SK-N-DZ (cell line): ENCODE results near the gene CILP2.

Experiments used
- DNase-seq: peaks from one replicate; pipeline ENCODE4 v3.0.0-alpha.2; 2015; ENCODE audit warnings: low spot score

CILP2 gene

DNA sequence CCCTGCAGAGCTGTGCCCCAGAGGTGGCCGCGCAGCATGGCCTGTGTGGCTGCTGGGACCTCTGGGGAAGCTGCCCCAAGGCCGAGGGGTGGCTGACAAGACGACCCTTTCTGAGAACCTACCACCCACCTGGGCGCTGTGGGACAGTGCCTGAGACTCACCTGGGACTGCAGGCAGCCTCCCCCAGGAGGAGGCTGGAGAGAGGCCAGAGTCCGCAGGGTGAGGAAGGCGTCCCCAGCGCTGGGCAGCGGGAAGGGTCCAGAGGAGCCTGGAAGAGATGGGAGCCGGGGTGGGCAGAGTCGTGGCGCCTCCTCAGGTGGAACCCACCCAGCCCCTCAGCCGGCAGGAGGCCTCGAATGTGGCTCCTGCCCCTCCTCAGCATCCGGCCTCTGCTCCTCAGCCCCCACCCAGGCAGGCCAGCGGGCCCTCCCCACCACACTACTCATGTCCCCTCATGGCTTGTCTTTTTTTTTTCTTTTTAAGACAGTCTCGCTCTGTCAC, 25.3 kb downstream of the CILP2 start:
- no peak for DNase-seq

DNA sequence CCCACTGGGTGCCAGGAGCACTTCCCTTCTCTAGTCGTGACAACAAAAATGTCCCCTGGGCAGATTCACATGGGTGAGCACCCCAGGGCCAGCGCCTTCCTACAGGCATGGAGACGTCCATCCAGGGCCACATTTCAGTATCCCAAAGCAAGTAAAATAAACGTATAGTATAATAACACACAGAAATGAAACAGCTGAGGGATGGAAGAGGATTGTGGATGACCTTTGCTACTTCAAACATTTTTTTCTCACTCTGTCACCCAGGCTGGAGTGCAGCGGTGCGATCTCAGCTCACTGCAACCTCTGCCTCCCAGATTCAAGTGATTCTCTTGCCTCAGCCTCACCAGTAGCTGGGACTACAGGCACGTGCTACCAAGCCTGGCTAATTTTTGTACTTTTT, 28.2 kb downstream of the CILP2 start:
- DNase-seq: no peak

DNA sequence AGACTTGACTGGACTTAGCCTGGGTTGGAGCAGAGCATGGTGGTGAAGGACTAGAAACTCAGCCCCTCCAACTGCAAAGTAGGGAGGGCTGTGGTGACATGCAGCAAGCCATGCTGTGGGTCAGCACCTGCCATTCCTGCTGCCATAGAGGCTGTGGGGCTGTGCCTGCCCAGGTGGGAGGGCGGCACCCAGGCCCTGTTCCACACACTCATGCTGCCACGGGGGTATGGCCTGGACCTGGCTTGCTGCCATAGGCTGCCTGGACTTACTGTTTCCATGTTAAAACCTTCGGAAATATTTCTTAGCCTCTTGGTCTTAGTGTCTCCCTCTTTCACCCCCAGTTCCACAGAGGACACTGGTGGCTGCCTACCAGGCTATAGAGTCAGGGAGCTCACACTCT, 29.3 kb downstream of the CILP2 start:
- DNase-seq: no peak

DNA sequence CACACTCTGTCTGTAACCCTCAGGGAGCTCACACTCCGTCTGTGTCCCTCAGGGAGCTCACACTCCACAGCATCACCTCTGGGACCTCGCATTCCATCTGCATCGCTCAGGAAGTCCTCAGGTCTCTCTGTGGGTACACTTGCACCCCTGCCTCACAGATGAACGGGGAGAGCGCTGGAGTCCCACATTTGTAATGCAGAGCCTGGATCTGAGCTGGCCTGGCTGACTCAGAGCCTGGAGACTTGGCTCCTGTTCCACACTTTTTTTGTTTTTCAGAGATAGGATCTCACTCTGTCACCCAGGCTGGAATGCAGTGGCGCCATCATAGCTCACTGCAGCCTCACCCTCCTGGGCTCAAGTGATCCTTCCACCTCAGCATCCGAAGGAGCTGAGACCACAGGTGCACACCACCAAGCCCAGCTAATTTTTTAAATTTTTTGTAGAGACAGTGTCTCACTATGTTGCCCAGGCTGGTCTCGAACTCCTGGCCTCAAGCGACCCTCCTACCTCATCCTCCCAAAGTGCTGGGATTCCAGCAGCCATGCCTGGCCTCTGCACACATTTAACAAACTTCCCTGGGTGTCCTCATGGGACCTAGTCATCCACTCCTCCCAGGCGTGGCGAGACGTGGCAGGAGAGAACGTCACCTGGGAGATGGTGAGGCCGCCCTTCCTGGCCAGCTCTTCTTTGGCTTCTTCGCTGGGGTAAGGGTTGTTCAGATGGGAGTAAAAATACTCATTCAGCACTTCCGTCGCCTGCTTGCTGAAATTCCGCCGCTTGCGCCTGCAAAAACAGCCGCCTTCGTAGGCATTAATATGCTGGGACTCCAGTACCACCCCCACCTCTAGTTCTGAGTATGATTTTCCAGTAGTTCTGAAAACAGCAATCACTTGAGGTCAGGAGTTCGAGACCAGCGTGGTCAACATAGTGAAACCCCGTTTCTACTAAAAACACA, 31.0 kb downstream of the CILP2 start:
- no peak for DNase-seq

DNA sequence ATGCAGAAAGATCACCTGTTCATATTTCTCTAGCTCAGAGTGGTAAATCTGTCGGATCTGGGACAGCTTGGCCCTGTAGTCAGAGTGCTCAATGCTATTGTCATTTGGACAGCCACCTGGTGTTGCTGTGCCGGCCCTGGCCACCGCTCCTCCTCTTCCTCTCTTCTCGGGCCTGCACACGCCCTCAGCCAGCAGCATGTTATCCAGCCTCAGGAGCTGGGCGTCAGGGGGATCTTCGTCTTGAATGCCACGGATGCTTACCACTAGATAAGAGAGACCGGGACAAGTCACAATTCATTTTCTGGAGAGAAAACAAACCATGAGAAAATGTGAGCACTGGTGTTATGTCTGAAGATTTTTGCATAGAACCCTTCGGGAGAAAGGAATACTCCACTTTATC, 32.5 kb downstream of the CILP2 start:
- no peak for DNase-seq

DNA sequence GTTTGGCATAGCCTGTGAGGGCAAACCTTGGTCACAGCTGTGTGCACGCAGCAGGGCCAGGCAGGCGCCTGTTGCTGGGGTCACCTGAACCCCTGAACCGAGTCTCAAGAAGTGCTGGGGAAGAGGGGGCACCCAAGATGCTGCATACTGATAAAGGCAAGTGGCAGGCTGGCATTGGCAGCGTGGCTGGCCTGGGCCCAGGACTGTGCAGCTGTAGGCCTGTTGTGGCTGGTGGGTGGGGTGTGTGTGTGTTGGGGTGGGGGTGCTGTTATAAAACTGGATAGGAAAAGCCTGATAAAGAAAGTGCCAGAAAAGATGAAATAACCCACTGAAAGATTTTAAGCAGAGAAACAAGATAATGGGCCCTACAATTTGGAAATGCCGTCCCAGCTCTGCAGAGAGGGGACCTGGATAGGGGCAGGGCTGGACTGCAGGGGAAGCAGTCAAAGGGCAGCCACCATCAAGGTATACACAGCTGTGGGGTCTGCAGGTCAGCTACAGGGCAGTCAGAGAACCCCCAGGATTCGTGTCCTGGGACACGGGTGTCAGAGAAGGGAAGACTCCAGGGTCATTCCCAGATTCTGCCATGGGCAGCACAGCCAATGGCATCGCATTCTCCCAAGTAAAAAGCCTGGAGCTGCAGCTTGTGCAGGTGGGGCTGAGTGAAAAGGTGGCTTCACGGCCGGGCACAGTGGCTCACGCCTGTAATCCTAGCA, 33.2 kb downstream of the CILP2 start:
- DNase-seq: no peak

DNA sequence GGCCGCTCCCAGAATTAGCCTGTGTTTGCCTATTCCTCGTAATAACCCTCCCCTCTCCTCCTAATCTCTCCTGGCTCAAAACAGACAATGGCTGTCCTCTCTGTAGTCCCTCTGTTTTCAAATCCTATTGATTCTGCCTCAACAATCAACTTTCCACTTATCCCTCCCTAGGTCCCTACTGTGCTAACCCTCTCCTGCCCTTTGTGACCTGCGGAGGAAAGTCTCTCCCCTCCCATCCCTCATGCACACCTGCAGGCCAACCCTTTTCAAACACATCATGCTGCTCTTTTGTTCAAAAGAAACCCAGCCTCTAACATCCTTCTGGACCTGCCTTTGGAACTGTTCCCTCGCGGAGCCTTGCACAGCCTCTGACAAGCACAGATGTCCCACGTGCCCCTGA, 37.3 kb downstream of the CILP2 start:
- DNase-seq: no peak

DNA sequence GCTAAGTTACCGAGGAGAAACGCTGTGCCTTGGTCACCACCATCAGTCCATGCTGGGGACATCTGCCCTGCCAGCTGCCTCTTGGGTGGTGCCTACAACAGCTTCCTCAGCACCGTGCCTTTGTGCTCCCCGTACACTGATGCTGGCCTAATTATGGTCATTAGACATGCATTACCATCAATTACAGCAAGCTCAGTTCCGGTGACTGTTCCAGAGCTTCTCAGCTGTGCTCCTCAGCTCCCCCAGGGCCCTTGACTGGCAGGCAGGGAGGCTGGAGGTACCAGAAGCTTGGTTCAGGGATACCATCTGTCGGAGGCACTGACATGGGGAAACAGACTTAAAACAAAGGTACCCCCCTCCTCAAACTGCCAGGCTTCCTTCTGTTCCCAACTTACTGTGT, 40.2 kb downstream of the CILP2 start:
- DNase-seq: peak; percentile 61

DNA sequence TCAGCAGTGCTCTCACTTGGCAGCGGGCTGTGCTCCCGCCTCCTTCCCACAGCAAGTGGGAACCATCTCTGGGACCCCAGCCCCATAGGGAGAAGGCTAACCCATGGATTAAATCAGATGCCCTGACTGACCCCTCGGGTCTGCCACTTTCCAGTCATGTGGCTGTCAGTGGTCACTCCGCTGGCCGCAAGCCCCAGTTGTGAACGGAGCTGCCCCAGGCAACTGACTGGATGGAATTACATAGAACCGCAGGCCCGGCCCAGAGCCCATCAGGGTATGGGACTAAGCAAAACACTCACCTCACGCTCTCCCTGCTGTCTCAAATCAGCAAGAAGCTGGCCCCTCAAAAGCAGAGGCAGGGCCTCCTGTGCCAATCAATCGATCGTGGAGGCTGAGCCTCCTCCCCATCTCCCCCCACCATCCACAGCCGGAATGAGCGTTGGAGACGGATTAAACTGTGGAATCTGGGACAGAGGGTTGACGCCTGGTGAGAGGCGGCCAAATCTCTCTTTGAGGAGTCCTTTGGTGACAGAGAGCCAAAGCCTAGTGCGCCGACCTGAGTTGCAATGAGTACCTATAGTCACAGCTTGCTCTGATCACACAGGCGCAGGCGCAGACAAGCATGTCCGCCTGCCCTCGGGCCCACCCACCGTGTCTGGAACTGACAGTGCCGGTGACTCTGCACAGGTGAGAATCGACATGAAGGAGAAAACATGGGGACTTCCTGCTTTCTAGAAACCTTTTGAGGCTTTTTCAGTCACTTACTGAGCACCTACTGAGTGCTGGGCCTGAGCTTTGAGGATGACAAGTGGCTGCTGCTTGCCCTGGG, 41.7 kb downstream of the CILP2 start:
- DNase-seq: no peak

DNA sequence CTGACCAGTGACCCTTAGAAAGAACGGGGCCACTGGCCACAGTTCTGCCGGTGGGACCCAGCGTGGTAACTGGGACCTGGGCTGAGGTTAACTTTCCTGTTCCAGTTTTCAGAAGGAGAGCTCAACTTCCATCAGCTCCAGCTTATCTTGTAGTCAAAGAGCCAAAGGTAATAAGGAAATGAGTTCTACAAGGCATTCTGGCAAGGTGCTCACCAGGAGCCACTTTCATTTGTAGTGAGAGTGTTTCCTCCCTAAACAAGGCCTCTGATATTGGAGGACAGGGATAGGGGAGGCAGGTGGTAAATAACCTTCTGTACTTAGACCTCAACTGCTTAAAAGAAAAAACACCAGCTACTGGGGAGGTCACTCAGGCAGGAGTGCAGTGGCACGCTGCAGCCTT, 42.4 kb downstream of the CILP2 start:
- no peak for DNase-seq

DNA sequence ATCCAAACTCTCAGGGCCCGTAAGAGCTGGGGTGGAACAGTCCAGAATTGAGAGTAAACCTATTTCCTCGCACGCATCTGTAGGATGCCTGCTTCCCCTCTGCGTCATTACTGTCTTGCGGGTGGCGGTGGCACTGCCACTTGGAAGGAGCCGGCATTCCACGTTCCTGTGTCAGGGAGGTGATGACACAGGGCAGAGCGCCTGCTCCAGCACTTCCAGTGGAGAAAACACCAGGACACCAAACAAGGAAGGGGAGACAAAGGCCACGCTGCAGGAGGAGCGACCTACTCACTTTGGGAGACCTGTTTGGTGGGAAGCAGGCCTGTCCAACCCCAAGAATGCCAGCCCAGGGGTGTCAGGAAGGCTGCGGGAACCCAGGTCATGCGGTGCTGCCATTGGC, 43.3 kb downstream of the CILP2 start:
- no peak for DNase-seq

DNA sequence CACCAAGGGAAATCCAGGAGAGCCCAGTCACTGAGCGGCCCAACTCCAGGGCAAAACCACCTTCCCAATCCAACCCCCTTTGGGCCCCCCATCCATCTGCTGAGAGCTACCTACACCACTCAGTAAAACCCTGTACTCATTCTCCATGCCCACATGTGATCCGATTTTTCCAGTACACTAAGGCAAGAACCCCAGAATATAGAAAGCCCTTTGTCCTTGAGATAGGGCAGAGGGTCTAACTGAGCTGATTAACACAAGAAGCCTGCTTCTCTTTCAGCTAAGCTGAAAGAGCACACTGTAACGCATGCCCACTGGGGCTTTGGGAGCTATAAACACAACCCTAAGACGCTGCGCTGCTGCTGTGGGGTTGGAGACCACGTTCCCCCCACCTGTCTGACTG, 44.4 kb downstream of the CILP2 start:
- no peak for DNase-seq

DNA sequence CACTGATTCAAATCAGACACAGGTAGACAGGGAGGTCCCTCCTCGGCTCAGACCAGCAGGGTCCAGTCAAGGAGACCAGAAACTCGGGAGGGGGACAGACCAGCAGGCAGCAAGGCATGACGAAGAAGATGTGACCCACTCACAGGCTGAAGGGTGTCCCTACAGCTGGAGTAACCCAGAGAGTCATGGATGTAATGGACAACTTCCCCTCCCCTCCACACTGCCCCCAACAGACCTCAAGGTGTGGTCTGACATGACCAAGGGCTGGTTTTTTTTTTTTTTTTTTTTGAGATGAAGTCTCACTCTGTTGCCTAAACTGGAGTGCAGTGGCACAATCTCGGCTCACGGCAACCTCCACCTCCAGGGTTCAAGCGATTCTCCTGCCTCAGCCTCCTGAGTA, 46.3 kb downstream of the CILP2 start:
- no peak for DNase-seq

DNA sequence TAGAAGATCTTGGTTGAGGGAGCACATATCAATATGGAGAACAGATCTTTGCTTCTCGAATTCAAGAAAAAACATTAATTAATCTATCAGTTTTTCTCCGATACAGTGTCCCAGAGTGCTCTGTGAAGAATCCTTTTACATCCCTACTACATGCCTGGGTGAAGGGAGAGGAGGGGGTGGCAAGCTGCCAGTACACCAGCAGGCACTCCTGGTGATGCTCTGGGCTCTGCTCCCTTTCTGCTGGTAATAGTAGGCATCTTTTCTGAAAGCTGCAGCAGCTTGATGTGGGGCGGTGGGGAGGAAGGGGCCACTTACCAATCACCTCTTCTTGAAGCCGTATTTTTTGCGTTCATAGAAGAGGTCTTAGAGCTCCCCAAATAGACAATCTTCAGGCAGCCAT, 49.7 kb downstream of the CILP2 start:
- DNase-seq: no peak

DNA sequence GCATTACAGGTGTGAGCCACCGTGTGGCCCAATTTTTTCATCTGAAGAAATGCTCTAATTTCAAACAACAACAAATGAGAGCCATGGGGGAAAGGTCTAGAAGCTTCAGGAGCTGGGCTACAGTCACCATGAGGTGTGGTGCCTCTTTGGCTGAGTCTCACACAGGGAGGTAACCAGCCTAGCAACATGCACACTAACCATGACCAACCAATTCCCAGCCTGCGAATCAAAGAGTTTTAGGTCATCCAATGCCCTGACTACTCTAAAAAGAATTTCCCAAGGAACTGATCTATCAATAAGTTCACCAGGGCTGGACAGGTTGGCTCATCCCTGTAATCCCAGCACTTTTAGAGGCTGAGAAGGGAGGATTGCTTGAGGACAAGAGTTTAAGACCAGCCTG, 50.5 kb downstream of the CILP2 start:
- no peak for DNase-seq

DNA sequence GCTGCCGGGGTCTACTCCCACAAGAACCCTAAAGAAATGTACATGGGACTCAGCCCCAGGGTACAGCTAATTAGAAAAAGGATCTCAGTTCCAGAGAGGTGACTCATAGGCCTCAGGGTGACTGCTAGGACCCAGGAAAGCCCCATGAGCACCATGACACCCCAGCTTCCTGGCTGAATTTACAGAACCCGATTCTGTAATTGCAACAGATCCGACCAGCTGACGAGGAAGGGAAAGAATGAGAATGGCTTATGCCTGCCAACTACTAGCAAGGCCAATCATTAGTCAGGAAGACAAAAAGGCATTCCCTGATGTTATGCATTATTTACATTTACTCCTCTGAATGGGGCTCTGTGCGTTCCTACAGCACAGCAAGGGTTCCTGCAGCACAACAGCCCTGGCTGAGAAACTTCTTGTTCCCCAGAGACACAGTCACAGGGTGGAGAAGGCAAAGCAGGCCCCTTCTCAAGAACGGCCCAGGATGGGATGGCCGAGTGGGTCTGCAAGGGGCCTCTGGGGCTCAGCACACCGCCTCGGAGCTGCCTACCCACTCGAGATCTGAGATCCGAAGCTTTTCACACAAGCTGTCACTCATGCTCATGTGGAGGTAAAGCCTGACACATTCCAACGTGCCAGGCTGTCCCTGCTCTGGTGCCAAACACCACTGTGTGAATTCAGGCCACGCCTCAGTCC, 53.2 kb downstream of the CILP2 start:
- no peak for DNase-seq

DNA sequence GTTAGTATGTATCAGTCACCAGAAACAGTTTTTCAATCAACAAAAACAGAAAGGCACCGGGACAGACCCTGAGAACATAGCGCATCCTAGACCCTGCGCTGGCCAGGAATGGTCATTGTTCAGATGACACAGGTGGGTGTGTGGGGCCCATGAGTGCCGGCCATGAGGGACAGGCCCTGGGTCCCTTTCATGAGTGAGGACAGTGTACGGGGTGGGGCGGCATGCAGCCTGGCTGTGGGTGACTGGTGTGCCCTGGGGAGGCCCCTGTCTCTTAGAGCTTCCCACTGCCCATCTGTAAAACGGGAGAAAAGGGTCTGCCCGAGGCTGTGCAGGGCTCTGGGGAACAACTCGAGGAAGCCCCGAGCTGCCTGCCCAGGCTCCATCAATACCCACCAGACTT, 54.6 kb downstream of the CILP2 start:
- no peak for DNase-seq

DNA sequence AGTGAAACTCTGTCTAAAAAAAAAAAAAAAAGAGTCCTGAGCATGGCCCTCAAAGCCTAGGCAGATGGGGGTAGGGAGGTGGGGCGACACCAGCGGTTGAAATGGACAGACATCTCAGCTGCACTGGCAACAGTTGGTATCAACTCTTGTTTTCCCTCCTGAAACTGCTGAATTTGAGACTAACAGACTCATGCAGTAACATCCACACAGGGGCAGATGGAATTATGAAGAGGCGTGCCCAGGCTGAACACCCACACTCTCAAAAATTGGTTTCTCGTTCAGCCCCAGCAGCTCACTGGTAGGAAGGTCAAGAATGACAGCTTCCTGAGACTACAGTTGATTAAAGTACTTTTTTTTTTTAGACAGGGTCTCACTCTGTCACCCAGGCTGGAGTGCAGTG, 56.3 kb downstream of the CILP2 start:
- DNase-seq: no peak

DNA sequence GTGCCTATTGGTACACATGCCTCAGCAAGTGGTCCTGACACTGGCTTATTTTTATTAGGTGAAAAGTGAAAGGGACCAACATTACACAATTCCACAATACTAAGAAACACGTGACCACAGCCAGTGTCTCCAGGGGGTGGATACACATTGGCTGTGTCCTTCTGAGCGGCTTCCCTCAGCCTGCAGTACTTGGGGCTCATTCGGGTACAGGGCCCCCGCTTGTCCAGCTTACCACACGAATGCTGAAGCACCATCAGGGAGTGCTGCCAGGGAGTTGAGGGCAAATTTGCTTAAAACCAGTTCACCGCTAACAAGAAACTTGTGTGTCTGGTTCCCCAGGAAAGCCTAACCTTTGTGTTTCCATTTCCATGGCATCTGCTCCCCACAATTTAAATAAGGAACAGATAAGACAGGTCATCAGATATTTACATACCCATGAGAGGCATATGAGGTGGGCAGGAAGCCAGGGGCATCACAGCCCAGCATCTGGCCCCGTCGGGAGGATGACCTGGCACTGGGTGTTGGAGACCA, 57.2 kb downstream of the CILP2 start:
- DNase-seq: no peak
